Chondrocyte (in vitro differentiated cells): ENCODE data around the gene PDILT. TPM values are rescaled to one million over a fixed set of nuclear protein-coding genes. Genes with fewer than 3 reads are reported as not detected.

Experiments
- DNase-seq: peaks from one replicate; pipeline ENCODE4 v3.0.0; 2021; ENCODE audit warnings: mixed read lengths, low spot score
- H3K27ac Mint-ChIP-seq: one replicate; pipeline ENCODE4 v1.8.0; 2021; ENCODE audit warnings: mild to moderate bottlenecking, moderate library complexity, mixed read lengths; ENCODE audit not compliant: unreplicated experiment
- H3K27me3 Mint-ChIP-seq: 2 replicates; pipeline ENCODE4 v1.8.0; 2021; ENCODE audit warnings: low read depth, mixed read lengths
- H3K36me3 Mint-ChIP-seq: 2 replicates; pipeline ENCODE4 v1.8.0; 2021; ENCODE audit warnings: low read depth, mixed read lengths
- H3K4me1 Mint-ChIP-seq: 2 replicates; pipeline ENCODE4 v1.8.0; 2021; ENCODE audit warnings: low read depth, mild to moderate bottlenecking, mixed read lengths
- H3K4me3 Mint-ChIP-seq: one replicate; pipeline ENCODE4 v1.8.0; 2021; ENCODE audit warnings: mild to moderate bottlenecking, moderate library complexity, mixed read lengths; ENCODE audit not compliant: unreplicated experiment
- H3K9me3 Mint-ChIP-seq: 2 replicates; pipeline ENCODE4 v1.8.0; 2021; ENCODE audit warnings: low read depth, mixed read lengths
- total RNA-seq: library from RNA; stranded (reverse); gene quantifications from 3 replicates; pipeline ENCODE4 v1.2.1, GENCODE V29; 2021
- TF ChIP-seq, protein P1 (sequence below): fragments of 200-600 bp; sonication (generic); IDR thresholded peaks from 2 replicates; pipeline ENCODE4 v1.5.0; 2021; ENCODE audit warnings: antibody characterized with exemption, mild to moderate bottlenecking, moderate library complexity

PDILT gene
- total RNA-seq, 1 donor from 2014 or later: not detected

- Mint-ChIP-seq H3K27me3 (peaks cover 7% of the 10 kb centered on the region), H3K27ac (no peak overlapping the region), H3K4me1 (peaks cover 8% of the 10 kb centered on the region), H3K9me3 (no peaks in the 10 kb centered on the region), H3K36me3 (no peaks in the 10 kb centered on the region), H3K4me3 (no peak overlapping the region)
- TF ChIP-seq, protein P1, sequence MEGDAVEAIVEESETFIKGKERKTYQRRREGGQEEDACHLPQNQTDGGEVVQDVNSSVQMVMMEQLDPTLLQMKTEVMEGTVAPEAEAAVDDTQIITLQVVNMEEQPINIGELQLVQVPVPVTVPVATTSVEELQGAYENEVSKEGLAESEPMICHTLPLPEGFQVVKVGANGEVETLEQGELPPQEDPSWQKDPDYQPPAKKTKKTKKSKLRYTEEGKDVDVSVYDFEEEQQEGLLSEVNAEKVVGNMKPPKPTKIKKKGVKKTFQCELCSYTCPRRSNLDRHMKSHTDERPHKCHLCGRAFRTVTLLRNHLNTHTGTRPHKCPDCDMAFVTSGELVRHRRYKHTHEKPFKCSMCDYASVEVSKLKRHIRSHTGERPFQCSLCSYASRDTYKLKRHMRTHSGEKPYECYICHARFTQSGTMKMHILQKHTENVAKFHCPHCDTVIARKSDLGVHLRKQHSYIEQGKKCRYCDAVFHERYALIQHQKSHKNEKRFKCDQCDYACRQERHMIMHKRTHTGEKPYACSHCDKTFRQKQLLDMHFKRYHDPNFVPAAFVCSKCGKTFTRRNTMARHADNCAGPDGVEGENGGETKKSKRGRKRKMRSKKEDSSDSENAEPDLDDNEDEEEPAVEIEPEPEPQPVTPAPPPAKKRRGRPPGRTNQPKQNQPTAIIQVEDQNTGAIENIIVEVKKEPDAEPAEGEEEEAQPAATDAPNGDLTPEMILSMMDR: no peak
- DNase-seq: no peak
Measured at GRCh38 chr16:20387978-20388377, 16.6 kb downstream of the PDILT start.

- Mint-ChIP-seq H3K27me3 (peaks cover 7% of the 10 kb centered on the region), H3K36me3 (no peaks in the 10 kb centered on the region), H3K4me1 (peaks cover 8% of the 10 kb centered on the region), H3K9me3 (no peaks in the 10 kb centered on the region), H3K27ac (no peak overlapping the region), H3K4me3 (peak overlapping the region; percentile 21)
- DNase-seq: no peak
- TF ChIP-seq, protein P1: peak; percentile 92
Measured at GRCh38 chr16:20385844-20386832, 18.4 kb downstream of the PDILT start.

DNA sequence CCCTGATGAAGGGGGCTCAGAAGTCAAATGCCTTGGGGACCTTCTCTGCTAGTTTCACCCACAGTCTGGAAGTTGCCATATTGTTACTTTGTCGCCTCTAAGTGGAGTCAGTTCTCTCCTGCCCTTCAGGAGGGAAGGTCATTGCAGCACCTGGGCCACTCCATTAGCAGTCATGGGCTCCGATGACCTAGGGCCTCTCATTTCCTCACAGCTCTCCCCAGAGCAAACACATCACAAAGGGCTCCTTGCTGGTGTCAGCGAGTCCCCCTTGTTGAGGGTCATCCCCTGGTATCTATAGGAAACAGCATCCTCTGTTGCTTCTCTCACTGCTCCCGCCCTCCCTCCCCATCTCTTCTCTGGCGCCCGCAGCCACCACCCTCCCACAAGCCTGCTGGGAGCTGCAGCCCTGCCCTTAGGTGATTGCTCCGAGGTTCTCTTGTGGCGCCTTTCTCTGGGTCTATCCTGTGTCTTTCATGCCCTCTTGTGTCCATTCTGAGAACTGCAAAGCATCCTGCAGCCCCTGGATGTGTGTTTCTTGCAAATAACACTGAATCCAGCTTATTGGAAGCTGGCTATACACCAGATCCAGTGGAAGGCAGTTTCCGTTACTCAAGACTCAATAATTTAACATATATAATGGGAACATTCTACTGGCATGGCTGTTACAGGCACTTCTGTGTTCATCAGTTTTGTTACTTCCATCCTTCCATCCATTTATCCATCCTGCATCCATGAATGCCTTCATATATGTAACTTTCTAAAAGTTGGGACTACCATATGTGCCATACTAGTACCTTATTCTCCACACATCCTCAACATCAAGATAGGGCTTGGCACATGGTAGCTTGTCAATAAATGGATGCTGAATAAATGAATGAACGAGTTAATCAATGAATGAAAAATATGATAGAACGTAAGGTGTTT, 21.2 kb downstream of the PDILT start:
- Mint-ChIP-seq H3K27ac (no peak overlapping the region), H3K36me3 (no peaks in the 10 kb centered on the region), H3K4me3 (no peak overlapping the region), H3K9me3 (no peaks in the 10 kb centered on the region), H3K27me3 (peaks cover 14% of the 10 kb centered on the region), H3K4me1 (peaks cover 8% of the 10 kb centered on the region)
- no peak for DNase-seq
- TF ChIP-seq, protein P1: peak; percentile 87

DNA sequence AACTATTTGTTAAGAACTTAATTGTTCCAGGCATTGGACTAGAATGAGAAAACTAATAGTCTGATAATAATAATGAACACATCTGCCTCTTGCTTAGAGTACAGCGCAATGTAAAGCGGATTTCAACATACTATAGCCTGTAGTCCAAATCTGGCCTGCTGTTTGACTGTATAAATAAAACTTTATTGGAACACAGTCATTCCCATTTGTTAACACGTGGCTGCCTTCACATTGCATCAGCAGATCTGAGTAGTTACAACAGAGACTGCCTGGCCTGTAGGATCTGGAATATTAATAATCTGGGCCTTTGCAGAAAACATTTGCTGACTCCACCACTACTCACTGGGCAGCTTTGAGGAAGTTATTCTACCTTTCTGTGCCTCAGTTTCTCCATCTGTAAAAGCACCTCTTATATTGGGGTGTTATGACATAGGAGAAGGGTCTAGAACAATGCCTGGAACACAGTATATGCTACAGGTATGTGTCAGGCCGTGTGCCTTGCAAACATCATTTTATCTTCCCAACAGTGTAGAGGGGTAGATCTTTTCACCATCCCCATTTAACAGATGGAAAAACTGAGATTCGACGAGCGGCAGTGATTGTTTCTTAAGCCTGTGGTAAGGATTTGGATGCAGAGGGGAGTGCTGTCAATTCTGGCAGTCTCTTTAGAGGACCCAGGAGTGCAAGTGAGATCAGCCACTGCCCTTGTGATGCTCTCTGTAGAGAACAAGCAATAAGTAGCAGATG, 22.2 kb downstream of the PDILT start:
- Mint-ChIP-seq H3K4me3 (no peak overlapping the region), H3K27ac (no peak overlapping the region), H3K4me1 (peaks cover 8% of the 10 kb centered on the region), H3K9me3 (no peaks in the 10 kb centered on the region), H3K36me3 (no peaks in the 10 kb centered on the region), H3K27me3 (peaks cover 16% of the 10 kb centered on the region)
- TF ChIP-seq, protein P1: no peak
- DNase-seq: no peak
